GM12873 (cell line): ENCODE data around the gene CNTN4.

ENCODE experiments used
- CTCF ChIP-seq: IDR thresholded peaks from 2 replicates; pipeline ENCODE4 v1.5.1; 2012; ENCODE audit warnings: low read depth, mild to moderate bottlenecking, moderate library complexity, low read length, control low read depth; ENCODE audit not compliant: insufficient read depth; ENCODE audit errors: missing control alignments

The CNTN4 gene

GRCh38 chr3:2476996-2477395 lies 378.3 kb downstream of the CNTN4 start:
- no peak for TF ChIP-seq CTCF

GRCh38 chr3:2477620-2478019 lies 379.0 kb downstream of the CNTN4 start:
- TF ChIP-seq CTCF: no peak

GRCh38 chr3:2484162-2485026 lies 385.7 kb downstream of the CNTN4 start:
- TF ChIP-seq CTCF: no peak

- TF ChIP-seq CTCF: no peak
These were observed 386.3 kb downstream of the CNTN4 start for GRCh38 chr3:2485027-2485375.

GRCh38 chr3:2495746-2496145 lies 397.1 kb downstream of the CNTN4 start:
- TF ChIP-seq CTCF: no peak

GRCh38 chr3:2504912-2505311 lies 406.2 kb downstream of the CNTN4 start:
- no peak for TF ChIP-seq CTCF

- no peak for TF ChIP-seq CTCF
These were observed 408.1 kb downstream of the CNTN4 start for GRCh38 chr3:2506776-2507175.
